Glutamatergic neuron (in vitro differentiated cells): ENCODE data around the gene PEX14. TPM values are rescaled to one million over a fixed set of nuclear protein-coding genes. Genes with fewer than 3 reads are reported as not detected.
A peak's percentile ranks its signal among the peaks of the same experiment; 100 is the strongest.

ENCODE experiments used
- DNase-seq: peaks from one replicate; pipeline ENCODE4 v3.0.0; 2022
- H3K27ac Mint-ChIP-seq: one replicate; pipeline ENCODE4 v1.8.0; 2020; ENCODE audit warnings: mild to moderate bottlenecking, mixed read lengths, inconsistent platforms; ENCODE audit not compliant: unreplicated experiment
- H3K27me3 Mint-ChIP-seq: one replicate; pipeline ENCODE4 v1.8.0; 2020; ENCODE audit warnings: mild to moderate bottlenecking, moderate library complexity, mixed read lengths, inconsistent platforms; ENCODE audit not compliant: unreplicated experiment
- H3K36me3 Mint-ChIP-seq: one replicate; pipeline ENCODE4 v1.8.0; 2020; ENCODE audit warnings: mild to moderate bottlenecking, mixed read lengths, inconsistent platforms; ENCODE audit not compliant: unreplicated experiment
- H3K4me1 Mint-ChIP-seq: one replicate; pipeline ENCODE4 v1.8.0; 2020; ENCODE audit warnings: mild to moderate bottlenecking, low read depth, mixed read lengths, inconsistent platforms; ENCODE audit not compliant: unreplicated experiment
- H3K4me3 Mint-ChIP-seq: one replicate; pipeline ENCODE4 v1.8.0; 2020; ENCODE audit warnings: mild to moderate bottlenecking, mixed read lengths, inconsistent platforms; ENCODE audit not compliant: unreplicated experiment
- H3K9me3 Mint-ChIP-seq: one replicate; pipeline ENCODE4 v1.8.0; 2020; ENCODE audit warnings: mild to moderate bottlenecking, moderate library complexity, mixed read lengths, inconsistent platforms; ENCODE audit not compliant: unreplicated experiment
- total RNA-seq: library from RNA; stranded (reverse); fragmentation: NEBNext Ultra II Directional; extraction: Animal tissue kit (Norgen Biotek cat#: 25700); gene quantifications from one replicate; pipeline ENCODE4 v1.2.1, GENCODE V29; 2021; ENCODE audit not compliant: unreplicated experiment
- TF ChIP-seq, protein P1 (sequence below): fragments of 200-600 bp; sonication (generic); IDR thresholded peaks from one replicate; pipeline ENCODE4 v1.5.0; 2021; ENCODE audit not compliant: partially characterized antibody, unreplicated experiment

The PEX14 gene
- total RNA-seq, 1 donor from 2014 or later: 25.8 TPM

DNA sequence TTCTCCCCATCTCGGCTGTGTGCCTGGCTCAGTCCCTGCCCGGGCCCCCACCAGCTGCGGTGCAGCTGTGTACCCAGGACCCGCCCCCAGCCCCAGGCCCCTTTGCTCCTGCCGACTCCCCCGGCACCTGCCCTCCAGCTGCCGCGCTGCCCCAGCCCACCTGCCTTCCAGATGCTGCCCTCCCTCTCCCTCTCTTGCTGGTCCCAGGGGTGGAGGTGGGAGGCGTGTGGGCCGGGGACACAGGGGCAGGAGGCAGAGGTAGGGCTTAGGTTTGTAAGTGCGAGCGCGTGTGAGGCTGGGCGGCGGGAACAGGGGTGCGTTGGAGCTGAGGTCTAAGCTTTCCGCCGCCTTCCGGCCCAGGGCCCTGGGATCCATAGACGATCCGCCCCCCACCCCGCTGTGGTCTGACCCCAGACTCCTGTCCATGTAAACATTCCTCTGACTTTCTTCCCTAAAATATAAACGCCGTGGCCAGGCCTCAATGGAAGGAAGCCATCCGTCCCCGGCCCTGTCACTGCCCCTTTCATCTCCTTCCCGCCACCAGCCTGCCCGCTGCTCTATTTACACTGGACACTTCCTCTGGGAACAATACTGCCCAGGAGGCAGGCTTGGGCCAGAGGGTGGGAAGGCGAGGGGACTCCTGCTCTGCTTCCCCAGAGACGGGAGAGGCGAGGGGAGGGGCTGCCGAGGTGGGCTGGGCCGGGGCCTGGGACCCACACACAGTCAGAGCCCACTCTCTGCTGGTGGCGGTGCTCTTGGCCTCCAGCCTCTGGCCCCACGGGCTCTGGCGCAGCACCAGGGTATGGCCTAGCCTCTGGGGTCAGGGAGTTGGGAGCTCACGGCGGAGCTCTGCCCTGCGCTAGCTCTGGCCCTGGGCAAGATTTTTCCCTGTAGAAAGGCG lies 193.4 kb downstream of the PEX14 start:
- TF ChIP-seq, protein P1, sequence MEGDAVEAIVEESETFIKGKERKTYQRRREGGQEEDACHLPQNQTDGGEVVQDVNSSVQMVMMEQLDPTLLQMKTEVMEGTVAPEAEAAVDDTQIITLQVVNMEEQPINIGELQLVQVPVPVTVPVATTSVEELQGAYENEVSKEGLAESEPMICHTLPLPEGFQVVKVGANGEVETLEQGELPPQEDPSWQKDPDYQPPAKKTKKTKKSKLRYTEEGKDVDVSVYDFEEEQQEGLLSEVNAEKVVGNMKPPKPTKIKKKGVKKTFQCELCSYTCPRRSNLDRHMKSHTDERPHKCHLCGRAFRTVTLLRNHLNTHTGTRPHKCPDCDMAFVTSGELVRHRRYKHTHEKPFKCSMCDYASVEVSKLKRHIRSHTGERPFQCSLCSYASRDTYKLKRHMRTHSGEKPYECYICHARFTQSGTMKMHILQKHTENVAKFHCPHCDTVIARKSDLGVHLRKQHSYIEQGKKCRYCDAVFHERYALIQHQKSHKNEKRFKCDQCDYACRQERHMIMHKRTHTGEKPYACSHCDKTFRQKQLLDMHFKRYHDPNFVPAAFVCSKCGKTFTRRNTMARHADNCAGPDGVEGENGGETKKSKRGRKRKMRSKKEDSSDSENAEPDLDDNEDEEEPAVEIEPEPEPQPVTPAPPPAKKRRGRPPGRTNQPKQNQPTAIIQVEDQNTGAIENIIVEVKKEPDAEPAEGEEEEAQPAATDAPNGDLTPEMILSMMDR: no peak
- Mint-ChIP-seq H3K9me3 (peaks cover 5% of the 10 kb centered on the region), H3K4me3 (peak overlapping the region; percentile 43), H3K4me1 (peaks cover 36% of the 10 kb centered on the region), H3K27ac (no peak overlapping the region), H3K27me3 (peaks cover 7% of the 10 kb centered on the region), H3K36me3 (no peaks in the 10 kb centered on the region)
- DNase-seq: peak; percentile 58

GRCh38 chr1:10669570-10669969 lies 194.8 kb downstream of the PEX14 start:
- no peak overlapping the region for H3K27ac Mint-ChIP-seq
- H3K27me3 Mint-ChIP-seq: peaks cover 7% of the 10 kb centered on the region
- TF ChIP-seq, protein P1: no peak
- no peak for DNase-seq
- H3K9me3 Mint-ChIP-seq: peaks cover 3% of the 10 kb centered on the region
- H3K4me3 Mint-ChIP-seq: no peak overlapping the region
- H3K36me3 Mint-ChIP-seq: no peaks in the 10 kb centered on the region
- H3K4me1 Mint-ChIP-seq: peaks cover 34% of the 10 kb centered on the region

GRCh38 chr1:10670190-10670589 lies 195.4 kb downstream of the PEX14 start:
- DNase-seq: no peak
- H3K4me1 Mint-ChIP-seq: peaks cover 34% of the 10 kb centered on the region
- peaks cover 4% of the 10 kb centered on the region for H3K9me3 Mint-ChIP-seq
- no peak overlapping the region for H3K27ac Mint-ChIP-seq
- no peaks in the 10 kb centered on the region for H3K36me3 Mint-ChIP-seq
- peaks cover 11% of the 10 kb centered on the region for H3K27me3 Mint-ChIP-seq
- no peak overlapping the region for H3K4me3 Mint-ChIP-seq
- TF ChIP-seq, protein P1: no peak

DNA sequence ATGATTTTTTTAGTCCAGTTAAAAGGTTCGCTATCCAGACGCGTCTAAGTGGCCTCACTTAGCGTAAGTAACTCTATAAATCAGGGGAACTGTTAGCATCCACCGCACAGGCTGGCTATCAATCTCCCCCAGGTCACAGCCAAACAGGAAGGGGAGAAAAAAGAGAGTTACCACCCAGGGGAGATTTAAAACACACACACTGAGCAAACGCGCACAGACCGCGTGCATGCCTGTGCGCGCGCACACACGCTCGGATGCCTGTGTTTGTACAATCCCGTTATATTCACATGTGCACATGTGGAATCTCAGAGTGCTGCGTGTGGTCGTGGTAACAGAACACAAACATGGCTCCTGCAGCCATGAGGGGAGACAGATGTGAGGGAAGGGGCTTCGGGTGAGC lies 196.3 kb downstream of the PEX14 start:
- Mint-ChIP-seq H3K27ac (peak overlapping the region; percentile 64), H3K36me3 (no peaks in the 10 kb centered on the region), H3K27me3 (peaks cover 11% of the 10 kb centered on the region), H3K4me1 (peaks cover 32% of the 10 kb centered on the region), H3K9me3 (peaks cover 3% of the 10 kb centered on the region), H3K4me3 (no peak overlapping the region)
- no peak for DNase-seq
- TF ChIP-seq, protein P1: no peak
